Hepatic stellate cell (primary cell): ENCODE data around the gene ZNF575.

Experiments
- DNase-seq: peaks from one replicate; pipeline ENCODE4 v3.0.0; 2011; ENCODE audit warnings: low spot score

The ZNF575 gene

GRCh38 chr19:43532962-43533545 lies at the start of gene ZNF575:
ZNF575 (plus strand) TSS chr19:43533188; CDS start chr19:43534423, 1,235 bp downstream.
- peak; percentile 91 for DNase-seq

- DNase-seq, result no peak
Measured at GRCh38 chr19:43483281-43483680, 49.7 kb upstream of the ZNF575 start.

- DNase-seq, result no peak
Measured at GRCh38 chr19:43485951-43486350, 47.0 kb upstream of the ZNF575 start.

- no peak for DNase-seq
Measured at GRCh38 chr19:43486412-43486811, 46.6 kb upstream of the ZNF575 start.

GRCh38 chr19:43488179-43488578 lies 44.8 kb upstream of the ZNF575 start:
- no peak for DNase-seq

- DNase-seq, result no peak
Measured at GRCh38 chr19:43489310-43489709, 43.7 kb upstream of the ZNF575 start.

- DNase-seq, result no peak
Measured at GRCh38 chr19:43489979-43490599, 42.9 kb upstream of the ZNF575 start.

- DNase-seq, result no peak
Measured at GRCh38 chr19:43490759-43491158, 42.2 kb upstream of the ZNF575 start.

GRCh38 chr19:43495082-43495481 lies 37.9 kb upstream of the ZNF575 start:
- DNase-seq, result no peak

GRCh38 chr19:43496960-43497359 lies 36.0 kb upstream of the ZNF575 start:
- DNase-seq, result no peak

- DNase-seq, result no peak
Measured at GRCh38 chr19:43498233-43498842, 34.6 kb upstream of the ZNF575 start.

- no peak for DNase-seq
Measured at GRCh38 chr19:43499042-43499441, 33.9 kb upstream of the ZNF575 start.

- no peak for DNase-seq
Measured at GRCh38 chr19:43501661-43502418, 31.1 kb upstream of the ZNF575 start.

GRCh38 chr19:43502419-43502976 lies 30.5 kb upstream of the ZNF575 start:
- DNase-seq, result no peak

GRCh38 chr19:43503501-43504425 lies 29.2 kb upstream of the ZNF575 start:
- DNase-seq, result peak; percentile 95

GRCh38 chr19:43504426-43505185 lies 28.4 kb upstream of the ZNF575 start, which contains the start of gene PHLDB3:
PHLDB3 (minus strand) TSS chr19:43504746; CDS start chr19:43504118, 628 bp downstream.
- DNase-seq, result peak; percentile 58

GRCh38 chr19:43505186-43505456 lies 27.9 kb upstream of the ZNF575 start:
- no peak for DNase-seq

- DNase-seq, result no peak
Measured at GRCh38 chr19:43505941-43506340, 27.0 kb upstream of the ZNF575 start.

- no peak for DNase-seq
Measured at GRCh38 chr19:43506629-43507028, 26.4 kb upstream of the ZNF575 start.

GRCh38 chr19:43507880-43508279 lies 25.1 kb upstream of the ZNF575 start:
- DNase-seq, result no peak

GRCh38 chr19:43510713-43511112 lies 22.3 kb upstream of the ZNF575 start:
- no peak for DNase-seq
